KMS-11 (cell line): ENCODE results near the gene AKAP13.

Experiments used
- H2AFZ ChIP-seq: fragments of 200-600 bp; sonication (generic); 2 replicates; pipeline ENCODE4 v1.6.1; 2016; ENCODE audit warnings: antibody characterized with exemption, mixed run types, low read depth
- H3K27ac ChIP-seq: fragments of 200-600 bp; sonication (generic); 2 replicates; pipeline ENCODE4 v1.6.1; 2016; ENCODE audit warnings: mild to moderate bottlenecking, mixed run types
- H3K27me3 ChIP-seq: fragments of 200-600 bp; sonication (generic); 2 replicates; pipeline ENCODE4 v1.6.1; 2017; ENCODE audit warnings: mild to moderate bottlenecking, low read depth, mixed run types, moderate library complexity; ENCODE audit not compliant: insufficient read depth
- H3K36me3 ChIP-seq: fragments of 200-600 bp; sonication (generic); 2 replicates; pipeline ENCODE4 v1.6.1; 2017; ENCODE audit warnings: mild to moderate bottlenecking, mixed run types; ENCODE audit not compliant: insufficient read depth
- H3K4me1 ChIP-seq: fragments of 200-600 bp; sonication (generic); 2 replicates; pipeline ENCODE4 v1.6.1; 2016; ENCODE audit warnings: mild to moderate bottlenecking, low read depth, mixed run types; ENCODE audit not compliant: poor library complexity, severe bottlenecking
- H3K4me2 ChIP-seq: fragments of 200-600 bp; sonication (generic); 2 replicates; pipeline ENCODE4 v1.7.0; 2016; ENCODE audit warnings: mild to moderate bottlenecking, mixed run types
- H3K4me3 ChIP-seq: fragments of 200-600 bp; sonication (generic); IDR thresholded peaks from 2 replicates; pipeline ENCODE4 v1.6.1; 2017; ENCODE audit warnings: low read depth, low read length, mixed read lengths; ENCODE audit not compliant: insufficient read depth
- H3K79me2 ChIP-seq: fragments of 200-600 bp; sonication (generic); 2 replicates; pipeline ENCODE4 v1.6.1; 2016; ENCODE audit warnings: low read depth, mixed run types; ENCODE audit not compliant: insufficient read depth
- H3K9ac ChIP-seq: fragments of 200-600 bp; sonication (generic); 2 replicates; pipeline ENCODE4 v1.6.1; 2016; ENCODE audit warnings: mild to moderate bottlenecking, mixed run types
- H4K20me1 ChIP-seq: fragments of 200-600 bp; sonication (generic); 2 replicates; pipeline ENCODE4 v1.6.1; 2016; ENCODE audit warnings: mild to moderate bottlenecking, mixed run types; ENCODE audit not compliant: insufficient read depth
- TF ChIP-seq, protein P1 (sequence below): fragments of 200-600 bp; sonication (generic); conservative IDR thresholded peaks from 2 replicates; pipeline ENCODE4 v1.6.1; 2017; ENCODE audit warnings: low read depth, mild to moderate bottlenecking, antibody characterized with exemption, low read length, moderate library complexity, mixed read lengths

The AKAP13 gene

DNA sequence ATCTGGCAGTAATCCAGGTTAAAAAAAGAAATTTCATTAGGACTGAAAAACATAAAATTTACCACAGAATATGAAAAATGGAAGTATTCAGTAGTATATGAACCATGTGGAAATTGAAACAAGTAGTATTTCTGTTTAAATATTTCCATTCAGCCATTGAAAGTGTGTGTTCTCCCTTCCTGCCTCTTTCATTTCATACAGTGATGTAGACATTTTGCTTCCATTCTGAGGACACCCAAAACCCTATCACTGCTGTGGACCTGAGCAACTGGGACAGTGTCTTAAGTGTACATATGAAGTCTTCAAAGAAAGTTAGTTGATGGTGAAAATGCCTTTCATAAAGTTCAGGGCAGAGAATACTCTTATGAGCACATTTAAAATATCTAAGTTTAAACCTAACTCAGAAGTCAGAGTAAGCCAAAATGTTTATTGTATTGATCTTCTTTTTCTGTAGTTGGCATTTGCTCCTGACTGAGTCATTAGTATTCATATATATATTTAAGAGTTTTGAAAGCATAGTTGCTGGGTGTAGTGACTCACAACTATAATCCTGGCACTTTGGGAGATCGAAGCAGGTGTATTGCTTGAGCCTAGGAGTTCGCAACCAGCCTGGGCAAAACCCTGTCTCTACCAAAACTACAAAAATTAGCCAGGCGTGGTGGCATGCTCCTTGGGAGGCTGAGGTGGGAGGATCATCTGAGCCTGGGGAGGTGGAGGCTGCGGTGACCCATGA, 215.6 kb downstream of the AKAP13 start:
- no peak overlapping the region for H2AFZ ChIP-seq
- H3K27ac ChIP-seq = no peak overlapping the region
- no peaks in the 10 kb centered on the region for H4K20me1 ChIP-seq
- no peak overlapping the region for H3K4me3 ChIP-seq
- H3K4me2 ChIP-seq = no peak overlapping the region
- peaks cover 6% of the 10 kb centered on the region for H3K4me1 ChIP-seq
- no peaks in the 10 kb centered on the region for H3K36me3 ChIP-seq
- H3K9ac ChIP-seq = no peak overlapping the region
- H3K27me3 ChIP-seq = no peaks in the 10 kb centered on the region
- no peaks in the 10 kb centered on the region for H3K79me2 ChIP-seq
- TF ChIP-seq, protein P1, sequence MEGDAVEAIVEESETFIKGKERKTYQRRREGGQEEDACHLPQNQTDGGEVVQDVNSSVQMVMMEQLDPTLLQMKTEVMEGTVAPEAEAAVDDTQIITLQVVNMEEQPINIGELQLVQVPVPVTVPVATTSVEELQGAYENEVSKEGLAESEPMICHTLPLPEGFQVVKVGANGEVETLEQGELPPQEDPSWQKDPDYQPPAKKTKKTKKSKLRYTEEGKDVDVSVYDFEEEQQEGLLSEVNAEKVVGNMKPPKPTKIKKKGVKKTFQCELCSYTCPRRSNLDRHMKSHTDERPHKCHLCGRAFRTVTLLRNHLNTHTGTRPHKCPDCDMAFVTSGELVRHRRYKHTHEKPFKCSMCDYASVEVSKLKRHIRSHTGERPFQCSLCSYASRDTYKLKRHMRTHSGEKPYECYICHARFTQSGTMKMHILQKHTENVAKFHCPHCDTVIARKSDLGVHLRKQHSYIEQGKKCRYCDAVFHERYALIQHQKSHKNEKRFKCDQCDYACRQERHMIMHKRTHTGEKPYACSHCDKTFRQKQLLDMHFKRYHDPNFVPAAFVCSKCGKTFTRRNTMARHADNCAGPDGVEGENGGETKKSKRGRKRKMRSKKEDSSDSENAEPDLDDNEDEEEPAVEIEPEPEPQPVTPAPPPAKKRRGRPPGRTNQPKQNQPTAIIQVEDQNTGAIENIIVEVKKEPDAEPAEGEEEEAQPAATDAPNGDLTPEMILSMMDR = no peak

DNA sequence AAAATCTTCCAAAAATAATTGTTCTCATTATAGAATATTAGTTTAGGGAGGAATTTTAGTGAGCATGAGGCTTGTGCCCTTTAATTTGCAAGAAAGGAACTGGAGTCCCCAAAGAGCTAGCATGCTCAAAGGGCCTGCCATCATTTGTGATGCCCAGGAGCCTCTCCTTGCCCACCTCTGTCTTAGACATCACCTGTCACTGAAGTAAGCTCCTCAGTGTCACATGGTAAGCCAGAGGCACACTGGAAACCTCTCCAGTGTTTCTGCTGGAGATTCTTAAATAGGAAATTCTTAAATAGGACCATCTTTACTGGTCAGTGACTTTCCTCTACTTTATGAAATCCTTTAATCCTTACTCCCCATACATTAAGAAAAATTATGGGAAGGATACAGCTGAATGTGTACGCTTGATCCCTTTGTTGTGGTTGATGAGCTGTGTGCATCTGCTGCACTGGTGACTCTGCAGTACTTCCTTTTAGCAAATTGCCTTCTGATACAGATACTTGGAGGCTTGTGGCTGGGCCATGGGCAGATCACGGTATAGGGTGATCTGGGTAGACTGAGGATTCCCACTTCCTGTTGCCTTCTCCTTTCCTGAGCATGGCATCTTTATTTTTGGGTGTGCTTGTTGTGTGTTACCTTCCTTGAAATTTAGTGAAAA, 216.9 kb downstream of the AKAP13 start:
- no peaks in the 10 kb centered on the region for H3K79me2 ChIP-seq
- no peaks in the 10 kb centered on the region for H3K36me3 ChIP-seq
- no peaks in the 10 kb centered on the region for H3K27me3 ChIP-seq
- TF ChIP-seq, protein P1 = no peak
- H3K4me2 ChIP-seq = no peak overlapping the region
- H4K20me1 ChIP-seq = no peaks in the 10 kb centered on the region
- no peak overlapping the region for H3K9ac ChIP-seq
- H3K4me3 ChIP-seq = no peak overlapping the region
- no peak overlapping the region for H2AFZ ChIP-seq
- H3K27ac ChIP-seq = no peak overlapping the region
- peaks cover 6% of the 10 kb centered on the region for H3K4me1 ChIP-seq

DNA sequence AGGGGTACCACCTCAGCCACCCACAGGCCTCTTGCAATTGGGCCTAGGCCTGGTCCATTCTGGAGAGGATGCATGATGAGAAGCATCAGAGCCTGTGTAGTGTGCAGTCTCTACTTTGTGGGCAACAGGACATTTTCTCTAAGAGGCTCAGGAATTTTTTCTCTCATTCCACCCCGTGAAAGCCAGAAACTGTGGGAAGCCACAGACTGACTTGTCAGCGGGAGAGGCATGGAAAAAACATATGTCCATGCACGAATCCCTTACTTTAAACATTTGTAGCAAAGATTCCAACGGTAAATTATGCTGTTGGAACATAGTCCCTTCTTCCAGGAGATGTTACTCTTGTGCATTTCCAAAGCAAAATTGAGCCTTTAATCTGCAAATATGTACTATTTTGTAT, 217.8 kb downstream of the AKAP13 start:
- H3K36me3 ChIP-seq = no peaks in the 10 kb centered on the region
- H4K20me1 ChIP-seq = no peaks in the 10 kb centered on the region
- no peaks in the 10 kb centered on the region for H3K79me2 ChIP-seq
- no peaks in the 10 kb centered on the region for H3K27me3 ChIP-seq
- H3K9ac ChIP-seq = no peak overlapping the region
- H3K27ac ChIP-seq = no peak overlapping the region
- TF ChIP-seq, protein P1 = no peak
- peaks cover 6% of the 10 kb centered on the region for H3K4me1 ChIP-seq
- H3K4me3 ChIP-seq = no peak overlapping the region
- no peak overlapping the region for H3K4me2 ChIP-seq
- no peak overlapping the region for H2AFZ ChIP-seq

DNA sequence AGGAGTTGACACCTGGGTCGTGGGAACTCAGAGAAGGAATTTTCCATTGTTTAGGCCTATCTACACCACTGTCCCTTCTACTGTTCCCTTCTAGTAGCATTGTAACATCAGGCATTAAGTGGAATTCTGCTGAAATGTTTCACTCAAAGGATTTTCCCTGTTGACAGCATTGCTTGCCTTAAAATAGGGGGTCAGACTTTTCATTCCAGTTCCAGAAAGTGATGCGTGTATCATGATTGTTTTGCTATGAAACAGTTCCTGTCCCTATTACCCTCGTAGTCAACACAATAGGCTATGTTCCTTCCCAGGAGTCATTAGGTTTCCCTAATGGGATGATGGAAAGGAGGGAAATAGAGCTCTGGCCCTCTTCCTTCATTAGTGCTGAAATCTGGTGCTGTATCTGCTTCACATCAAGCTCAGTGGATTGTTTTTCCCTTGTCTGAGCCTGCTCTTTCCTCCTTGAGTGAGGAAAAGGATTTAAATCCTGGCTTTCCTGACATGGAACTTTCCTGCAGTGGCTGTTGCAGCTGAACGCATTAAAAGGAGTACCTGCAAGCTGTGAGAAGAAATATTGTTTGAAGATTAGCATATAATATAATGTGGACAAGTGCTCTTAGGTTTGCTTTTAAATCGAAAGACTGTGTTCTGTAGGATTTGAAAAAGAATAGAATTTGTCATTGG, 218.5 kb downstream of the AKAP13 start:
- Histone ChIP-seq H3K27ac (no peak overlapping the region), H3K36me3 (no peaks in the 10 kb centered on the region), H3K4me3 (no peak overlapping the region), H3K79me2 (no peaks in the 10 kb centered on the region), H3K4me2 (no peak overlapping the region), H3K4me1 (peaks cover 6% of the 10 kb centered on the region), H4K20me1 (no peaks in the 10 kb centered on the region), H3K9ac (no peak overlapping the region), H2AFZ (no peak overlapping the region), H3K27me3 (no peaks in the 10 kb centered on the region)
- TF ChIP-seq, protein P1 = no peak
